HG03066 (cell line): ENCODE results near the gene EMP3.
"Not testable (repeated sequence)": the region's sequence is repeated elsewhere in the genome, so short reads cannot be mapped to it uniquely, and the experiment has no call there.

Experiments
- ATAC-seq: cut with Tn5 transposase; IDR thresholded peaks from one replicate; pipeline ENCODE4 v1.9.1; 2021; ENCODE audit warnings: low read depth; ENCODE audit not compliant: unreplicated experiment

Gene EMP3

GRCh38 chr19:48325265-48325910 lies at the start of gene EMP3:
Gene EMP3 (plus strand): TSS chr19:48325552. CDS start chr19:48326845, 1,293 bp downstream.
- ATAC-seq = no peak

- no peak for ATAC-seq
Observed at GRCh38 chr19:48279747-48280146, 45.6 kb upstream of the EMP3 start.

GRCh38 chr19:48283908-48284307 lies 41.4 kb upstream of the EMP3 start:
- no peak for ATAC-seq

GRCh38 chr19:48284896-48285295 lies 40.5 kb upstream of the EMP3 start:
- no peak for ATAC-seq

- ATAC-seq = no peak
Observed at GRCh38 chr19:48287748-48288147, 37.6 kb upstream of the EMP3 start.

- ATAC-seq = no peak
Observed at GRCh38 chr19:48290401-48290770, 35.0 kb upstream of the EMP3 start.

GRCh38 chr19:48290771-48291488 lies 34.4 kb upstream of the EMP3 start:
- ATAC-seq = no peak

- not testable (repeated sequence) for ATAC-seq
Observed at GRCh38 chr19:48291489-48291815, 33.9 kb upstream of the EMP3 start.

GRCh38 chr19:48292798-48293197 lies 32.6 kb upstream of the EMP3 start:
- ATAC-seq = no peak

- no peak for ATAC-seq
Observed at GRCh38 chr19:48295458-48295857, 29.9 kb upstream of the EMP3 start.

- no peak for ATAC-seq
Observed at GRCh38 chr19:48296963-48297734, 28.2 kb upstream of the EMP3 start.

GRCh38 chr19:48297975-48298374 lies 27.4 kb upstream of the EMP3 start:
- no peak for ATAC-seq

- ATAC-seq = no peak
Observed at GRCh38 chr19:48301886-48302599, 23.3 kb upstream of the EMP3 start.

- no peak for ATAC-seq
Observed at GRCh38 chr19:48302600-48302959, 22.8 kb upstream of the EMP3 start.

GRCh38 chr19:48303367-48303766 lies 22.0 kb upstream of the EMP3 start:
- no peak for ATAC-seq

- ATAC-seq = no peak
Observed at GRCh38 chr19:48303866-48304265, 21.5 kb upstream of the EMP3 start.

GRCh38 chr19:48308631-48309586 lies 16.4 kb upstream of the EMP3 start:
- ATAC-seq = no peak

GRCh38 chr19:48309731-48310130 lies 15.6 kb upstream of the EMP3 start:
- ATAC-seq = not testable (repeated sequence)

- ATAC-seq = no peak
Observed at GRCh38 chr19:48310227-48310626, 15.1 kb upstream of the EMP3 start.

- no peak for ATAC-seq
Observed at GRCh38 chr19:48311384-48311783, 14.0 kb upstream of the EMP3 start.
